ELR (cell line): ENCODE results near the gene LIN52.

Experiments used
- DNase-seq: peaks from one replicate; pipeline ENCODE4 v3.0.0-alpha.2; 2015; ENCODE audit warnings: low read depth

LIN52 gene

GRCh38 chr14:74084277-74085046 lies at the start of gene LIN52, which contains the start of gene ALDH6A1:
LIN52 (plus strand) TSS chr14:74084956; CDS start chr14:74084975, 19 bp downstream.
ALDH6A1 (minus strand) TSS chr14:74084453; CDS start chr14:74084394, 59 bp downstream.
- DNase-seq, result peak; percentile 100

- DNase-seq, result peak; percentile 73
These were observed 49.2 kb upstream of the LIN52 start for GRCh38 chr14:74035556-74035955.

GRCh38 chr14:74038020-74038859 lies 46.5 kb upstream of the LIN52 start:
- DNase-seq, result peak; percentile 68

GRCh38 chr14:74042296-74042695 lies 42.5 kb upstream of the LIN52 start:
- DNase-seq, result no peak

GRCh38 chr14:74045522-74045921 lies 39.2 kb upstream of the LIN52 start:
- DNase-seq, result no peak

GRCh38 chr14:74048281-74048680 lies 36.5 kb upstream of the LIN52 start:
- DNase-seq, result peak; percentile 47

GRCh38 chr14:74049876-74050495 lies 34.8 kb upstream of the LIN52 start:
- no peak for DNase-seq

- no peak for DNase-seq
These were observed 22.0 kb upstream of the LIN52 start for GRCh38 chr14:74062809-74063150.

- peak; percentile 47 for DNase-seq
These were observed 20.3 kb upstream of the LIN52 start for GRCh38 chr14:74064426-74064825.

GRCh38 chr14:74064883-74065282 lies 19.9 kb upstream of the LIN52 start:
- DNase-seq, result peak; percentile 63

- peak; percentile 76 for DNase-seq
These were observed 18.8 kb upstream of the LIN52 start for GRCh38 chr14:74065746-74066575.

GRCh38 chr14:74077401-74077800 lies 7.4 kb upstream of the LIN52 start:
- DNase-seq, result no peak

GRCh38 chr14:74080820-74081460 lies 3.8 kb upstream of the LIN52 start:
- no peak for DNase-seq

GRCh38 chr14:74081491-74081890 lies 3.3 kb upstream of the LIN52 start:
- DNase-seq, result no peak

GRCh38 chr14:74083161-74083560 lies 1.6 kb upstream of the LIN52 start:
- no peak for DNase-seq

GRCh38 chr14:74083784-74084276 lies 926 bp upstream of the LIN52 start:
- no peak for DNase-seq

GRCh38 chr14:74085047-74085637 lies 386 bp downstream of the LIN52 start:
- DNase-seq, result peak; percentile 74

GRCh38 chr14:74085828-74086227 lies 1.1 kb downstream of the LIN52 start:
- DNase-seq, result peak; percentile 28

GRCh38 chr14:74089251-74090020 lies 4.7 kb downstream of the LIN52 start:
- DNase-seq, result no peak

GRCh38 chr14:74105381-74105780 lies 20.6 kb downstream of the LIN52 start:
- DNase-seq, result no peak
